ENCODE results near the gene DAND5.

The DAND5 gene

DNA sequence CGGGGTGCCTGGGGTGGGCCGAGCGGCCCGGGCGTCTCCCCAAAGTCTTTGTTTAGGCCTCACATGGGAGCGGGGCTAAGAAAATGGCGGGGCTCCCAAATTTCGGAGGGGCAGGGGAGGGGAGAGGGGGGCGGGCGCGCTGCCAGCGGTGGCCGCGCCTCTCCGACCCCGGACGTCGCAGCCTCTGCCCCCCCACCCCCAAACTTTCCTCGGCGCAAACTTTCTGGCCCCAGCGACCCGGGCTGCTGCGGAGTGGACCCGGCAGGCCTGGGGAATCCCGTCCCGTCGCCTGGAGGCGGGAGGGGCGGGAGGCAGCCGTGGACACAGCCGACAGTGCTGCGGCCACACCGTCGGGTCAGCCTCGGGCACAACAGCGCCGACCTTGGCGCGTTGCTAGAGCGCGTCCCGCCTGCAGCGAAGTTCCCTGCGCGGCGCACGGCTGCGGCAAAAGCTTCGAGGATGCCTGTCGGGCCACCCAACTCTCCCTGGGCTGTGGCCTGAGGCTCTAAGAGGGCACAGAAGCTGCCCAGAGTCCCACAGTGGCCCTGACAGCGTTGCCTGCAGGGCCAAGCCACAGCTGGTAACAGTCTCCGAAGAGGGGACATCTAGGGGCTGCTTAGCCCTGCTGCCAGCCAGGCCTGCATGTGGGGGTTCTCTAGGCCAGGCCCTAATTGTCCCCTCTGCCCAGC, 27.2 kb downstream of the DAND5 start:
- Histone ChIP-seq H4K20me1 (ENCODE audit: control insufficient read depth, insufficient read depth, low read depth, low read length) (no peaks in the 10 kb centered on the region), H3K4me2 (ENCODE audit: low read length) (no peak overlapping the region), H3K4me3 (ENCODE audit: low read length) (no peak overlapping the region; the same call in 1 of the 2 replicates), H3K4me1 (ENCODE audit: control insufficient read depth, low read length) (no peaks in the 10 kb centered on the region), H3K9me3 (ENCODE audit: control insufficient read depth, insufficient read depth, low read length) (no peaks in the 10 kb centered on the region), H3K27ac (ENCODE audit: low read depth, low read length) (no peak overlapping the region), H3K9me2 (replicated peaks; ENCODE audit: control insufficient read depth, low read length) (no peaks in the 10 kb centered on the region), H3F3A (ENCODE audit: control insufficient read depth, insufficient read depth) (no peaks in the 10 kb centered on the region), H3K27me3 (ENCODE audit: control insufficient read depth, low read length) (peaks cover 22% of the 10 kb centered on the region), H3K79me2 (ENCODE audit: control insufficient read depth, low read length) (no peaks in the 10 kb centered on the region), H3K36me3 (ENCODE audit: control insufficient read depth, low read length) (no peaks in the 10 kb centered on the region)
- TF ChIP-seq CTCF (IDR thresholded peaks at IDR 0.05; ENCODE audit: low read depth, low read length, poor library complexity, severe bottlenecking), result no peak

DNA sequence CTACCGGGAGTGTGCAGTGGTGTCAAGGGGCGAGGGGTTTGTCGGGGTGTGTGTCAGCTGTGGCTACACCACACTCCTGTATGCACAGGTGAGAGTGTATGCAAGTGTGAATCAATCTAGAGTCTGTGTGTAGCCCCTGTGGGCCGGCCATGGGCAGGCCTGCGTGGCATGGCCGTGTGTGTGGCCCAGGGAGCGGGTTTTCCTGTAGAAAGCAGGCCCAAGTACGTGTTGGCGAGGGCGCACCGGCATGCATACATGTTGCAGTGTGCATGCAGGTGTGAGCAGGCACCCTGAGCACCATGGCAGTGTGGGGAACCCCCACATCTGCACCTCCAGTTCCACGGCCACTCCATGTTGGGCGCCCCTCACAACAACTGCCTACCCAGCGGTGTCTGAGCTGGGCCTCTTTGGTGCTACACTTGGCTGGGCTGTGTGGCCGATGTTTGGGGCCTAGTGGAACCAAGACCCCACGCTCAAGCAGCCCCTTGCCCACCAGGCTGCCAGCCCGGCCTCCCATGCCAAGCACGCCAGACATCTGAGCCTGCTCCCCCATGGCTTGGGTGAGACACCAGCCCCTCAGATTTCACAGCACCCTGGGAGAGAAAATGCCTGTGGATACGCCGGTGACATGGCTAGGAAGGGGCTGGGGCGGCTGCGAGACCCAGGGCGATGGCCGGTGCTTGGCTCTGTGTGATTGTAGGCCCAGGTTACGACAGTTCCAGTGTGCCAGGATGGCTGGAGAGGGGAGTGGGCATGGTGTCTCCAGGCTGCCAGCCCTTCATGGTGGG, 28.0 kb downstream of the DAND5 start:
- no peak overlapping the region for H3K4me2 ChIP-seq (ENCODE audit: low read length)
- peaks cover 22% of the 10 kb centered on the region for H3K27me3 ChIP-seq (ENCODE audit: control insufficient read depth, low read length)
- no peak overlapping the region for H3K4me3 ChIP-seq (ENCODE audit: low read length)
- H3K4me1 ChIP-seq (ENCODE audit: control insufficient read depth, low read length), result no peaks in the 10 kb centered on the region
- H3K79me2 ChIP-seq (ENCODE audit: control insufficient read depth, low read length), result no peaks in the 10 kb centered on the region
- no peaks in the 10 kb centered on the region for H3K9me3 ChIP-seq (ENCODE audit: control insufficient read depth, insufficient read depth, low read length)
- H3F3A ChIP-seq (ENCODE audit: control insufficient read depth, insufficient read depth), result no peaks in the 10 kb centered on the region
- no peaks in the 10 kb centered on the region for H4K20me1 ChIP-seq (ENCODE audit: control insufficient read depth, insufficient read depth, low read depth, low read length)
- H3K27ac ChIP-seq (ENCODE audit: low read depth, low read length), result no peak overlapping the region
- H3K9me2 ChIP-seq (replicated peaks; ENCODE audit: control insufficient read depth, low read length), result no peaks in the 10 kb centered on the region
- TF ChIP-seq EZH2phosphoT487 (IDR thresholded peaks at IDR 0.05; ENCODE audit: borderline replicate concordance, low read length) (no peak), CTCF (IDR thresholded peaks at IDR 0.05; ENCODE audit: low read depth, low read length, poor library complexity, severe bottlenecking) (no peak)
- H3K36me3 ChIP-seq (ENCODE audit: control insufficient read depth, low read length), result no peaks in the 10 kb centered on the region

DNA sequence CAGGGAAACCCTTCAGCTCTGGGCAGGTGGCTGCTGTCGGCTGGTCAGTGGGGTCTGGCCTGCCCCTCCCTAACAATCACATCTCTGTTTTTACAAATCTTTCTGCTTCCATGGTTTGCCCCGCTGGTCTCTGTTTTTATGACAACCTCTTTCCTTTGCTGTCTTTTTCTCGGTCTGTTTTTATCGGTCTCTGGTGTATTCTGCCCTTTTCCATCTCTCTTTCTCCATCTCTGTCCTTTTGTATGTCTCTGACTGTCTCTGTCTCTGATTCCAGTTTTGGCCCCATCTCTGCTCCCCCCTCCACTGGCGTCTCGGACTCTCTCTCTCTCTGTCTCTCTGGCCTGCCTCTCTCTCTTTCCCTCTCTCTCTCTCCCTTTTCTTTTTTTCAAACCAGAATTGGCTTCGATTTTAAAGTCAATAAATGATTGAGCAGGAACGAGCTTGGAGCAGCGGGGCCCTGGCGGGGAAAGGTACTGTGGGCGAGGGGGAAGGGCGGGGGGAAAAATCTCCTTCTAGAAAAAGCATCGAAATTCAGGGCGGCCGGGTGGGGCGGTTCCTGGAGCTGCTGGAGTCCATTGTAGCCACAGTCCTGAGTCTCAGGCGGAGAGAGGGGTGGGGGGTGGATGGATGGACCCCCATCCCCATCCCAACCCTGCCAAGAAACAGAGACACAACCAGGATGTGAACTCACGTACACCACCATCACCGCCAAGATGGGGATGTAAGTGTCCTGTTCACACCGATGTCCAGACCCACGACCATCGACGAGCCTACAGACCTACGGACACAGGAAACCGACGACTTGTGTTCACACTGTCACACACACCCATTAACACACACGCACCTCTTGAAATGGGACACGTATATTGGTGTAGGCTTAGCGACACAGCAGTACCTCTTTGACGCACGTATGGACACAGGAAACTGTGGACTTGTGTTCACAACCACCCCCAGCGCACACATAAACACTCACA, 28.9 kb downstream of the DAND5 start:
- Histone ChIP-seq H3K4me3 (ENCODE audit: low read length) (no peak overlapping the region), H3K9me3 (ENCODE audit: control insufficient read depth, insufficient read depth, low read length) (no peaks in the 10 kb centered on the region), H4K20me1 (ENCODE audit: control insufficient read depth, insufficient read depth, low read depth, low read length) (no peaks in the 10 kb centered on the region), H3K27me3 (ENCODE audit: control insufficient read depth, low read length) (peaks cover 22% of the 10 kb centered on the region), H3K4me2 (ENCODE audit: low read length) (no peak overlapping the region), H3K4me1 (ENCODE audit: control insufficient read depth, low read length) (no peaks in the 10 kb centered on the region), H3F3A (ENCODE audit: control insufficient read depth, insufficient read depth) (no peaks in the 10 kb centered on the region), H3K36me3 (ENCODE audit: control insufficient read depth, low read length) (no peaks in the 10 kb centered on the region), H3K9me2 (replicated peaks; ENCODE audit: control insufficient read depth, low read length) (no peaks in the 10 kb centered on the region), H3K79me2 (ENCODE audit: control insufficient read depth, low read length) (no peaks in the 10 kb centered on the region), H3K27ac (ENCODE audit: low read depth, low read length) (no peak overlapping the region)
- TF ChIP-seq EZH2phosphoT487 (IDR thresholded peaks at IDR 0.05; ENCODE audit: borderline replicate concordance, low read length) (no peak), CTCF (IDR thresholded peaks at IDR 0.05; ENCODE audit: low read depth, low read length, poor library complexity, severe bottlenecking) (no peak)
